ENCODE results near the gene PARN. TPM values are rescaled to one million over a fixed set of nuclear protein-coding genes. Genes with fewer than 3 reads are reported as not detected.

PARN gene
- total and polyA plus RNA-seq, 2 of the 8 experiments (the other 6 are each of a cell fraction or from before 2014, with no cell fraction given) = 24.5 to 44.6 TPM

- no peaks in the 10 kb centered on the region for H3K79me2 ChIP-seq (ENCODE audit: control insufficient read depth in 1 of 2, insufficient read depth in 2 of 2, low read length in 2 of 2)
- H3K23ac ChIP-seq (ENCODE audit: insufficient read length) = no peak overlapping the region
- peaks cover 0 to 1% of the 10 kb centered on the region in 2 experiments for H4K20me1 ChIP-seq (replicated peaks in 1 of 2; ENCODE audit: control insufficient read depth in 1 of 2, insufficient read depth in 2 of 2, low read length in 2 of 2)
- H3K56ac ChIP-seq (replicated peaks; ENCODE audit: insufficient read length, low read depth, low read length) = no peak overlapping the region
- H3K9me3 ChIP-seq (ENCODE audit: insufficient read depth in 2 of 2, low read depth in 1 of 2, low read length in 1 of 2) = peaks cover 5 to 11% of the 10 kb centered on the region in 2 experiments
- no peak overlapping the region for H2AK5ac ChIP-seq (ENCODE audit: low read depth, low read length)
- H2AFZ ChIP-seq (ENCODE audit: low read length) = no peak overlapping the region
- TF ChIP-seq SRF (IDR thresholded peaks at IDR 0.05; ENCODE audit: low read depth, low read length) (no peak), CREB1 (IDR thresholded peaks at IDR 0.05) (no peak), CTCF (IDR thresholded peaks at IDR 0.05; ENCODE audit: control extremely low read depth in 1 of 3, insufficient read depth in 1 of 3, low read depth in 1 of 3, low read length in 3 of 3) (no peak), SIRT6 (IDR thresholded peaks at IDR 0.05; ENCODE audit: low read length) (no peak)
- no peak overlapping the region for H3K4ac ChIP-seq (replicated peaks; ENCODE audit: insufficient read length, low read depth, low read length)
- peaks cover 2 to 13% (median 5%) of the 10 kb centered on the region in 4 experiments for H3K4me1 ChIP-seq (replicated peaks in 1 of 4; ENCODE audit: control insufficient read depth in 3 of 4, insufficient read depth in 4 of 4, low read length in 3 of 4)
- no peak overlapping the region for H2BK20ac ChIP-seq (ENCODE audit: low read length)
- H3K27me3 ChIP-seq (replicated peaks in 1 of 4; ENCODE audit: control insufficient read depth in 3 of 4, extremely low read depth in 1 of 4, insufficient read depth in 3 of 4, low read length in 3 of 4) = no peaks in the 10 kb centered on the region
- H3K9ac ChIP-seq (replicated peaks in 1 of 4; ENCODE audit: extremely low read depth in 1 of 4, low read depth in 3 of 4, low read length in 3 of 4) = no peak overlapping the region
- H4K8ac ChIP-seq (ENCODE audit: extremely low read depth, insufficient read depth, low read length) = no peak overlapping the region
- WGBS, 2 experiments (ENCODE audit: extremely low coverage in 1 of 2, insufficient coverage in 1 of 2, insufficient read length in 1 of 2, insufficient replicate concordance in 2 of 2, low coverage in 1 of 2, low lambda C conversion rate in 2 of 2, missing lambda C conversion rate in 1 of 2) = 88% methylated on average over 3 of the region's 3 CpGs; no CpG with 5 or more reads in 1 of the 2 experiments
- no peak overlapping the region for H4K91ac ChIP-seq (replicated peaks; ENCODE audit: insufficient read length, low read length)
- ChIA-PET CTCF (ENCODE audit: partially characterized antibody) (interaction anchor here (0.8 to 2.4 kb wide), 6 partner anchors 9 to 244 kb away, joined by 3 to 8 read pairs (median 4); no protein-coding TSS in a partner anchor), POLR2A (ENCODE audit: partially characterized antibody) (no interaction called here)
- H3K23me2 ChIP-seq (ENCODE audit: low read depth, low read length) = no peaks in the 10 kb centered on the region; the same call in 1 of the 2 replicates
- peaks cover 0 to 9% (median 1%) of the 10 kb centered on the region in 4 experiments; a peak in 3 of 8 replicates for H3K36me3 ChIP-seq (ENCODE audit: control insufficient read depth in 2 of 4, insufficient read depth in 4 of 4, low read length in 3 of 4)
- H3K14ac ChIP-seq (ENCODE audit: insufficient read length) = no peak overlapping the region
- H4K5ac ChIP-seq (ENCODE audit: insufficient read length, low read depth, low read length) = no peak overlapping the region
- no peak overlapping the region for H3K4me2 ChIP-seq (ENCODE audit: insufficient read depth in 1 of 2, low read depth in 2 of 2, low read length in 2 of 2)
- no peak for DNase-seq (ENCODE audit: low read depth in 1 of 2, low spot score in 2 of 2)
- no peak overlapping the region for H3K18ac ChIP-seq (ENCODE audit: extremely low read depth, low read length)
- no peak overlapping the region for H2BK5ac ChIP-seq (ENCODE audit: low read depth, low read length)
- H3K4me3 ChIP-seq (ENCODE audit: extremely low read depth in 1 of 4, insufficient read depth in 2 of 4, low read depth in 3 of 4, low read length in 4 of 4) = no peak overlapping the region
- no peak overlapping the region for H2BK12ac ChIP-seq (ENCODE audit: low read depth, low read length)
- H2BK15ac ChIP-seq (ENCODE audit: low read length) = no peak overlapping the region
- H3K27ac ChIP-seq (ENCODE audit: low read depth, low read length) = no peak overlapping the region
- no peaks in the 10 kb centered on the region for H3K79me1 ChIP-seq (ENCODE audit: low read depth, low read length)
- H2BK120ac ChIP-seq (replicated peaks; ENCODE audit: low read depth, low read length) = no peak overlapping the region
- no peak for FAIRE-seq
Observed at GRCh38 chr16:14531101-14531500, 99.0 kb downstream of the PARN start.
